GM13977 (cell line): Measurements from ENCODE around the gene KHNYN.

ENCODE experiments used
- DNase-seq: peaks from one replicate; pipeline ENCODE4 v3.0.0; 2012; ENCODE audit warnings: low spot score
- in situ Hi-C: fragments of 300-500 bp; cut with MboI; formaldehyde crosslinking; loops from one replicate; pipeline ENCODE4 v1.12.0; 2022; ENCODE audit warnings: low sequenced_read_pairs, low pct_unique_long_range_greater_than_20kb, mixed read lengths, inconsistent platforms; ENCODE audit not compliant: unreplicated experiment
- TF ChIP-seq, protein P1 (sequence below): IDR thresholded peaks from 2 replicates; pipeline ENCODE4 v1.5.1; 2012; ENCODE audit warnings: mild to moderate bottlenecking, control low read depth; ENCODE audit not compliant: insufficient read depth; ENCODE audit errors: extremely low read depth, missing control alignments

The KHNYN gene

DNA sequence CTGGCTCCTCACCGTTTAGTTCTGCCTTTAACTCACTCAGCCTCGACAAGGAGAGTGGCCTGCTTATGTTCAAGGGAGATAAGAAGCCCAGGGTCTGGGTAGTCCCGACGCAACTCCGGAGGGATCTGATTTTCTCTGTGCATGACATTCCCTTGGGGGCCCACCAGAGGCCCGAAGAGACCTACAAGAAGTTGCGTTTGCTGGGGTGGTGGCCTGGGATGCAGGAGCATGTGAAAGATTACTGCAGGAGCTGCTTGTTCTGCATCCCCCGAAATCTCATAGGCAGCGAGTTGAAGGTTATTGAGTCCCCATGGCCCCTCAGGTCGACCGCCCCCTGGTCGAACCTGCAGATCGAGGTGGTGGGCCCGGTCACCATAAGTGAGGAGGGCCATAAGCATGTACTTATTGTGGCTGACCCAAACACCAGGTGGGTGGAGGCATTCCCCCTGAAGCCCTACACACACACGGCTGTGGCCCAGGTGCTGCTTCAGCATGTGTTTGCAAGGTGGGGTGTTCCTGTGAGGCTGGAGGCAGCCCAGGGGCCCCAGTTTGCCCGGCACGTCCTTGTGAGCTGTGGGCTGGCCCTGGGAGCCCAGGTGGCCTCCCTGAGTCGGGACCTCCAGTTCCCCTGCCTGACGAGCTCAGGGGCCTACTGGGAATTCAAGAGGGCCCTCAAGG, 13.4 kb upstream of the KHNYN start:
- in situ Hi-C loops, result no loop called here
- TF ChIP-seq, protein P1, sequence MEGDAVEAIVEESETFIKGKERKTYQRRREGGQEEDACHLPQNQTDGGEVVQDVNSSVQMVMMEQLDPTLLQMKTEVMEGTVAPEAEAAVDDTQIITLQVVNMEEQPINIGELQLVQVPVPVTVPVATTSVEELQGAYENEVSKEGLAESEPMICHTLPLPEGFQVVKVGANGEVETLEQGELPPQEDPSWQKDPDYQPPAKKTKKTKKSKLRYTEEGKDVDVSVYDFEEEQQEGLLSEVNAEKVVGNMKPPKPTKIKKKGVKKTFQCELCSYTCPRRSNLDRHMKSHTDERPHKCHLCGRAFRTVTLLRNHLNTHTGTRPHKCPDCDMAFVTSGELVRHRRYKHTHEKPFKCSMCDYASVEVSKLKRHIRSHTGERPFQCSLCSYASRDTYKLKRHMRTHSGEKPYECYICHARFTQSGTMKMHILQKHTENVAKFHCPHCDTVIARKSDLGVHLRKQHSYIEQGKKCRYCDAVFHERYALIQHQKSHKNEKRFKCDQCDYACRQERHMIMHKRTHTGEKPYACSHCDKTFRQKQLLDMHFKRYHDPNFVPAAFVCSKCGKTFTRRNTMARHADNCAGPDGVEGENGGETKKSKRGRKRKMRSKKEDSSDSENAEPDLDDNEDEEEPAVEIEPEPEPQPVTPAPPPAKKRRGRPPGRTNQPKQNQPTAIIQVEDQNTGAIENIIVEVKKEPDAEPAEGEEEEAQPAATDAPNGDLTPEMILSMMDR, result no peak

DNA sequence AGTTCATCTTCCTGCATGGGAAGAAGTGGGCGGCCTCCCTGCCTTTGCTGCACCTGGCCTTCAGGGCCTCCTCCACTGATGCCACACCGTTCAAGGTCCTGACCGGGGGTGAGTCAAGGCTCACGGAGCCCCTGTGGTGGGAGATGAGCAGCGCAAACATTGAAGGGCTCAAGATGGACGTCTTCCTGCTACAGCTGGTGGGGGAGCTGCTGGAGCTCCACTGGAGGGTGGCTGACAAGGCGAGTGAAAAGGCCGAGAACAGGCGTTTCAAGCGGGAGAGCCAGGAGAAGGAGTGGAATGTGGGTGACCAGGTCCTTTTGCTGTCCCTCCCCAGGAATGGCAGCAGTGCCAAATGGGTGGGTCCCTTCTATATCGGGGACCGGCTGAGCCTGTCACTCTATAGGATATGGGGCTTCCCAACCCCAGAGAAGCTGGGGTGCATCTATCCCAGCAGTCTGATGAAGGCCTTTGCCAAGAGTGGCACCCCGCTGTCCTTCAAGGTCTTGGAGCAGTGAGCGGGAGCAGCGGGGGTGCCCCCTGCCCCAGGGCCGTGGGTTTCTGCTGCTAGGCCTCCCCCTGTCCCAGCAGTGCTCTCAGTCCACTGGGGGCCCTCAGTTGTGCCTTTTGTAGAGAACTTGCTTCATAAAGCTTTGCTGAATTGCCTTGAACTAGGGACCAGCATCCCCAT, 12.7 kb upstream of the KHNYN start:
- DNase-seq, result no peak
- TF ChIP-seq, protein P1, result no peak
- in situ Hi-C loops, result no loop called here

More for the DNA sequence above, 13.4 kb upstream of the KHNYN start:
- no peak for DNase-seq

DNA sequence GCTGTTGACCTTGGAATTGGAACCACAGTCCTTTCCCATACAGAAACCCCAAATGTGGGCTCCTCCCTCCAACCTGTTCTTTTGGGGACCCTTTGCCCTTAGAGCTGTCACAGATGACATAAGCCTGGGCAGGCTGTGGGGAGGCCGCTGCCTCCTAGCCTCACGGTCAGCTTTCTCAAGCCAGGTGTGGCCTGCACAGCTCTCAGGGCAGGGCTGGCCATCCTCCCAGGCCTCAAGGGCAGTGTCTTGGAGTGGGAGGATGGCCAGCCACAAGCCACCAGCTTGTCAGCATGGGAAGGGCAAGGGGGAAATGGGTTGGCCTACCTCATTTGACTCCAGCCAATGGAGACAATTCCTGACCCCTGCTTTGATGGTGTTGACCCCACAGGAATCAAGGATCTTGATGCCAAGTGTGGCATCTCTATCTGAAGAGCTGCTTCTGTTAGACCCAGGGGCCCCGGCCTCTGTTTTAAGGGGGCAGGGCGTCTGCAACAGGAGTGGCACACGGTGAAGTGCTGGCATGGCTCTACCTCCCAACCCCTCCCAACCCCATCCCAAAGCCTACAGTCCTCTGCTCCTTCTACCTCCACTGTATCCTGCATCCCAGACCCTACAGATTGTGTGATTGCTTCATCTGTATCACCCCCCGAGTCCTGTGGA, 11.8 kb upstream of the KHNYN start:
- TF ChIP-seq, protein P1, result no peak
- in situ Hi-C loops, result no loop called here
- DNase-seq, result no peak

DNA sequence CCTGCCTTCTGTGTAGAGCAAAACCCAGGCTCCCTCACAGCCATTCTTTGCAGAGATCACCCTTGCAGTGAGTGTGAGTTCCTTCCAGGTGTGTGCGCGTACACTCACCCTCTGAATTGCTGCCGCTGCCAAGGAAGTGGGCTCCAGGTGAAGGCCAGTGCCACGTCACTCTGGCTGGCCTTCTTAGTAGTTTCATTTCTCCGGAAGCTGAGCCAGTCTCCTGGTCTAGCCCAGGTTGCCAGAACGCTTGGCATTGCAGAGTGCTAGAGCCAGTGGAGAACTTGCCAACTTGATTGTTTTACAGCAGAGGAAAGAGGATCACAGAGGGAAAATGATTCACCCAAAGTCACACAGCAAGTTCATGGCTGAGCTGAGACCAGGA, 11.3 kb upstream of the KHNYN start:
- DNase-seq, result no peak
- TF ChIP-seq, protein P1, result no peak
- in situ Hi-C loops, result no loop called here

DNA sequence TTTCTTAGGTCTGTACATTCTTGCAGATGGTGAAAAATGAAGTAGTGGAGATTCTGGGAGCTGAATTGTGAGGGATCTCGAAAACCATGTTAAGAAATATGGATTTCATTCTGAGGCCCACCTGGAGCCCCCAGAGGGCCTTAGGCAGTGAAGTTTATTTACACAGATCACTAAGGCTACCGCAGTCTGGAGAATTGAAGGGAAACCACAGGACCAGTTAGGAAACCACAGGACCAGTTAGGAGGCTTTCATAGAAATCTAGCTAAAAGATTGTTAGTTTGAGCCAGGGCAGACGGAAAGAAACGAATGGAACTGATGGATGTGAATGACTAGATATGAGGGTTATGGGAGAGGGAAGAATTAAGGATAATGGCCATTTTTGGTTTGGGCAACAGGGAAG, 7.5 kb upstream of the KHNYN start:
- TF ChIP-seq, protein P1, result no peak
- no peak for DNase-seq
- in situ Hi-C loops, result no loop called here

DNA sequence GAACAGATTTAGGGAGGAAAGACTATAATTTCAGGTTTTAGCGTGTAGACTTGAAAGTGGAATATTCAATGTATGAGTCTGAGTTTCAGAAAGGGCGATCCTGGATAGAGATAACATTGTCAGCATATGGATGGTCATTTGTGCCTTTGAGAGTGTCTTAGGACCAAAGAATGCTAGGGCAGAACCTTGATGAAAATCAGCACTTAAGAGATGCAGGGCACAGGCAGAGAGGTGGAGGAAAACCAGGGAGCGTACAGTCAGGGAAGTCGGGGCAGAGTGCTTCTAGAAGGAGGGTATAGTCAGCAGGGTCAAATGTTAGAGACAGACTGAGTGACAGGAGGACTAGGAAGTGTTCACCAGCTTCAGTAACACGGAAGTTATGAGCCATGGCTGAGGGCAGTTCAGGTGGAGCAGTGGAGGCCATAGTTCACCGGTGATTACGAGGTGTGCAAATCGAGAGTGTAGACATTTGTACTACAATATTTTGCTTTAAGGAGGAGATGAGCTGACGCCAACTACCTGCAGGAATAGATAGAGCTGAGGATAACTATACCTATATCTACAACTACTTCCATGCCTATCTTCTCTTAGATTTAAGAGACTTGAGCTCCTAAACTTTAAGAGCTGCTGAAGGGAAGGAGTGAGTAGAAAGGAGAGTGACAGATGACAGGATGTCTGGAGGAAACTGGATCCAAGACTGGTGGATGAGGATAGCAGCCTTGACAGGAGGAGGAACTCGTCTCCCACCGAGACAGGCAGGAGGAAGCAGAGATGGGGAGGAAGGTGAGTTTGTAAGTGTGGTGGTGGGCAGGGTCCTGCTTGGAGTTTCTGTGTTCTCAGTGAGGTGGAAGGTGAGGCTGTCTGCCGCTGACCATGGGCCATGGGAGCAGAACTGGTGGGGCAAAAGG, 6.8 kb upstream of the KHNYN start:
- DNase-seq, result no peak
- TF ChIP-seq, protein P1, result no peak
- in situ Hi-C loops, result no loop called here
